Measurements from ENCODE around the gene GPC6.

GPC6 gene

DNA sequence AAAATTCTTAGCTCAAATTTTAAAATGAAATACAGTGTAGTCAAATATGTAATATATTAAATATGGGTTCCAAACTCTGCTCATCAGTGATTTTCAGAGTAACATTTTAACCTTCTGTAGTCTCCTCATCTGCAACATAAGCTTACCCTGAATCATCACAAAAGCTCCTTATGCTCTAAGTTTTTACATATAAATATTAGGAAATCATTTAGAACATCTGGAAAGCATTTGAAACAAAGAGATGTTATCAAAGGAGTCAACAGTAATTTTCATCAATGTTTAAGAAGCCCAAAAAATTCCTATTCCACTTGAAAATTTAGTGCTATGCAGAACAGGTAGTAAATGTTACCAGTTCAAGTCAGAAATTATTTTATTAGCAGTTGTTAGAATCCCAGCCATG lies 1028.1 kb downstream of the GPC6 start:
- H3K9me2 ChIP-seq (replicated peaks; ENCODE audit: insufficient read depth, low read length): no peaks in the 10 kb centered on the region
- no peaks in the 10 kb centered on the region for H3K79me2 ChIP-seq (ENCODE audit: low read length)
- H3K4me2 ChIP-seq (ENCODE audit: low read depth, low read length): no peak overlapping the region
- TF ChIP-seq EZH2phosphoT487 (IDR thresholded peaks at IDR 0.05; ENCODE audit: low read length) (no peak), EZH2 (optimal IDR thresholded peaks at IDR 0.05; ENCODE audit: low read depth, low read length) (no peak), CTCF (IDR thresholded peaks at IDR 0.05; ENCODE audit: low read length) (no peak)
- H3K27ac ChIP-seq (ENCODE audit: low read length): no peak overlapping the region
- H3K9me3 ChIP-seq (replicated peaks; ENCODE audit: insufficient read depth, low read length): no peaks in the 10 kb centered on the region
- H3F3A ChIP-seq (ENCODE audit: insufficient read depth, low read length): no peaks in the 10 kb centered on the region
- H3K4me1 ChIP-seq (ENCODE audit: low read length): no peaks in the 10 kb centered on the region
- no peaks in the 10 kb centered on the region for H4K20me1 ChIP-seq (ENCODE audit: insufficient read depth, low read length)
- no peaks in the 10 kb centered on the region for H3K27me3 ChIP-seq (replicated peaks; ENCODE audit: insufficient read depth, low read length)
- no peak overlapping the region for H2AFZ ChIP-seq (ENCODE audit: low read length)
- no peaks in the 10 kb centered on the region for H3K36me3 ChIP-seq (replicated peaks; ENCODE audit: insufficient read depth, low read length)
- H3K4me3 ChIP-seq (ENCODE audit: low read length): no peak overlapping the region
- H3K9ac ChIP-seq (ENCODE audit: low read length): no peak overlapping the region
- DNase-seq: no peak

- Histone ChIP-seq H3K9me3 (replicated peaks; ENCODE audit: insufficient read depth, low read length) (no peaks in the 10 kb centered on the region), H3K9me2 (replicated peaks; ENCODE audit: insufficient read depth, low read length) (no peaks in the 10 kb centered on the region), H3K27me3 (replicated peaks; ENCODE audit: insufficient read depth, low read length) (no peaks in the 10 kb centered on the region), H3K9ac (ENCODE audit: low read length) (no peak overlapping the region), H3K4me2 (ENCODE audit: low read depth, low read length) (no peak overlapping the region), H3K4me1 (ENCODE audit: low read length) (no peaks in the 10 kb centered on the region), H3K36me3 (replicated peaks; ENCODE audit: insufficient read depth, low read length) (no peaks in the 10 kb centered on the region), H4K20me1 (ENCODE audit: insufficient read depth, low read length) (no peaks in the 10 kb centered on the region), H3K27ac (ENCODE audit: low read length) (no peak overlapping the region), H2AFZ (ENCODE audit: low read length) (no peak overlapping the region), H3K4me3 (ENCODE audit: low read length) (no peak overlapping the region), H3F3A (ENCODE audit: insufficient read depth, low read length) (no peaks in the 10 kb centered on the region), H3K79me2 (ENCODE audit: low read length) (no peaks in the 10 kb centered on the region)
- no peak for DNase-seq
- TF ChIP-seq EZH2 (optimal IDR thresholded peaks at IDR 0.05; ENCODE audit: low read depth, low read length): no peak
- no peak for TF ChIP-seq EZH2phosphoT487 (IDR thresholded peaks at IDR 0.05; ENCODE audit: low read length)
- TF ChIP-seq CTCF (IDR thresholded peaks at IDR 0.05; ENCODE audit: low read length): no peak
Measured at GRCh38 chr13:94256721-94257120, 1030.1 kb downstream of the GPC6 start.

GRCh38 chr13:94259984-94260383 lies 1033.4 kb downstream of the GPC6 start:
- no peak overlapping the region for H3K9ac ChIP-seq (ENCODE audit: low read length)

More at GRCh38 chr13:94259984-94260383, 1033.4 kb downstream of the GPC6 start:
- Histone ChIP-seq H3K9me2 (replicated peaks; ENCODE audit: insufficient read depth, low read length) (no peaks in the 10 kb centered on the region), H4K20me1 (ENCODE audit: insufficient read depth, low read length) (no peaks in the 10 kb centered on the region), H3K4me1 (ENCODE audit: low read length) (no peaks in the 10 kb centered on the region), H2AFZ (ENCODE audit: low read length) (no peak overlapping the region), H3K27me3 (replicated peaks; ENCODE audit: insufficient read depth, low read length) (no peaks in the 10 kb centered on the region), H3K4me3 (ENCODE audit: low read length) (no peak overlapping the region), H3K4me2 (ENCODE audit: low read depth, low read length) (no peak overlapping the region), H3K79me2 (ENCODE audit: low read length) (no peaks in the 10 kb centered on the region), H3K9me3 (replicated peaks; ENCODE audit: insufficient read depth, low read length) (no peaks in the 10 kb centered on the region), H3K27ac (ENCODE audit: low read length) (no peak overlapping the region), H3F3A (ENCODE audit: insufficient read depth, low read length) (no peaks in the 10 kb centered on the region), H3K36me3 (replicated peaks; ENCODE audit: insufficient read depth, low read length) (no peaks in the 10 kb centered on the region)
- TF ChIP-seq EZH2phosphoT487 (IDR thresholded peaks at IDR 0.05; ENCODE audit: low read length) (no peak), CTCF (IDR thresholded peaks at IDR 0.05; ENCODE audit: low read length) (no peak), EZH2 (optimal IDR thresholded peaks at IDR 0.05; ENCODE audit: low read depth, low read length) (no peak)
- DNase-seq: no peak
